CD4-positive, alpha-beta T cell treated with Interleukin-10 for 1 hour (primary cell): ENCODE results near the gene ARHGEF16.
A peak's percentile ranks its signal among the peaks of the same experiment; 100 is the strongest.

Experiments used
- DNase-seq: peaks from one replicate; pipeline ENCODE4 v3.0.0-alpha.2; 2020

The ARHGEF16 gene

DNA sequence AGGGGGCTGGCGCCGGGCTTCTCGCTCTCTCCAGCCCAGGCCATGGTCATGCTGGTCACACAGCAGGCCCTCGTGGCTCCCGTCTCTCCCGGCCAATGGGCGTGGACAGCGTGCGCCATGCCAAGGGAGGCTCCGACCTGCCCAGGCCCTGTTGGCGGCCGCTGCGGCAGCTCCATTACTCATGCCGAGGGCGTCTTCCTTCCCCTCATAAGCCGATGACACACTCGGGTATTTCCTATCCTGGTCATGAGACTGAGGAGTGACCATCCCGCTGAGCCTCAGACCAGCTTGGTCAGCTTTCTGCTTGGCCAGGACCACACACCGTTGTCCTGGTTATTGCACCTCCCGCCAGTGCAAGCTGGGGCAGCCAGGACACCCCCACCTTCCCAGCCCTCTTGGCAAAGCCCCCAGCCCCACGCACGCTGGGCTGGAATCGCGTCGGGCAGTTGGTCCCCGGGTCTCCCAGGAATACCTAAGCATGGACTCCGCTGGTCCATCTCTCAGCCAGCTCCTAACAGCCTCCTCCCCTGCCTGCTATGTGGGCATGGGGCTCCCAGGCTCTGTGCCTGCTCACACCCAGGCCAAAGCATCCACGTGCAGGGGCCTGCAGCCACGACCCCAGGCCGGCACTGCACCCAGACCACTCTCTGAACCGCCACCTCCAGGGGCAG is 49.8 kb downstream of the ARHGEF16 start:
- no peak for DNase-seq

GRCh38 chr1:3504822-3505153 is 50.3 kb downstream of the ARHGEF16 start:
- DNase-seq: no peak

DNA sequence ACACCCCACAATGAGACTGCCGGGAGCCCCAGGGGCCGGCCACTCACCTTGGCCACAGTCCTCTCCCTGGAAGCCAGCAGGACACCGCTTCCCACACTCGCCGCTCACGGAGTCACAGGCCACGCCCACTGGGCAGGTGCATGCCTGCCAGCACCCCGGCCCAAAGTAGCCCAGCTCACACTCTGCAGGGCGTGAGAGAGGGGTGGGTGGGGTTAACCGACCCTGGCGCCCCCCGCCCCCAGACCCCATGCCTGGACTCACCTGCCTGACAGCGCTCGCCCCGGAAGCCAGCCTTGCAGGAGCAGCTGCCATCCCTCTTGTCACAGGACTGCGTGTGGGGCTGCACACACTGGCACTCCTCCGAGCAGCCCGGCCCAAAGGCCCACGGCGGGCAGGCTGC is 50.7 kb downstream of the ARHGEF16 start:
- no peak for DNase-seq

DNA sequence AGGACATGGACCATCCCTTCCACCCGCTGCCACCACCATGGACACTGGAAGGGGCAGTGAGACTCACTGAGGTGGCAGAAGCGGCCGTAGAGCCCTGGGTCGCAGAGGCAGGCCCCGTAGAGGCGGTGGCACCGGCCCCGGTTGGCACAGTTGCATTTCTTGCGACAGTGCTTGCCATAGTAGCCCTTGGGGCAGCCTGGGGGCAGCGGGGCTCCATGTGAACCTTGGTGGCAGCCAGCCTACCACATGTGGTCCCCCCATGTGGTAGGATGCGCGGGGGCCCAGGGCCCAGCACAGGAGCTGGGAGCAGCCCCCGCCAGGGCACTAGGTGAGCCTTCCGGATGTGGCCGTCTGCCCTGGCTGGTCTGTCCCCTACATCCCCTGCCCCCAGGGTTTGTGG is 51.6 kb downstream of the ARHGEF16 start:
- no peak for DNase-seq

DNA sequence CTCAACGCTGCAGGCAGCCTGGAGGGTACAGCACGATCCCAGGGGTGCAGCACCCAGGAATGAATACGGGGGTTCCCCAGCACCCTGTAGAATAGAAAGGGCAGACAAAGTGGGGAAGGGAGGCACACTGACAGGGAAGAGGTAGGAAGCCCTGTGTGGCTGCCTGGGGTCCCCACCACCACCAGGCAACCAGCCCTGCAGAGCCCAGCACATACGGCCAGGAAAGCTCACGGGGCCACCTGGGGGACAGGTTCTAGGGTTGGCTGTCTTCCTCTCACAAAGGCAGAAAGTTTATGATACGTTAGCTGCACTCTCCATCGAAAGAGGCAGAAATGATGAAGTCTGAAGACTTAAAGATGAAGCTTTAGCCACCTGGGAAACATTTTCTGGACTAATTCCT is 52.5 kb downstream of the ARHGEF16 start:
- no peak for DNase-seq

- no peak for DNase-seq
Measured at GRCh38 chr1:3507636-3508275, 53.3 kb downstream of the ARHGEF16 start.

DNA sequence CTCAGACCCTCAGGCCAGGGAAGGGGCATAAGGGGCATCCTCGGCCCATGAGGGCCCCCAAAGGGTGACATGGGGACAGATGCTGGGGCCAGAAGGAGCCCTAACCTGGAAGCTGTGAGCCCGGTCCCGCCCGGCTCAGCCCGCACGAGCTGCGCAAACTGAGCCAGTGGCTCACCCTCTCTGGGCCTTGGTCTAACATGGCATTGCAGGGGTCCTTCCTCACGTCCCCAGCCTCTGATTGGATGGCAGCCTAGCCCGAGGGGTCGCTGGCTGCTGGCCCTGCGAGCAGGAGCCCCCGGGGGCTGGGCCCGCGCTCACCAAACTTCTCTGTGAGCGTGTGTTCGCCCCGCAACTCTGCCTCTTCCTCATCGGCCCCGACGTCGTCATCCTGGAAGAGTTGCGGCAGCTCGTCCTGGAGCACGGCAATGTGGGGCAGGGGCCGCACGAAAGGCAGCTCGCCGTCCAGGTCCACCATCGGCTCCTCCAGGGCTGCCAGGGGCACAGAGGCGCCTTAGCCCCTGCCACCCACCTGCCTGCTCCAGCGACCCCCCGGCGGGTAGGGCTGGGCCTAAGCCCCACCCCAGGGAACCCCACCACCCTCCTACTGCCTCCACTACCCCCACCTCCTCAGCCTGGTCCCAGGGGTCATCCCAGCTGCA is 54.4 kb downstream of the ARHGEF16 start:
- no peak for DNase-seq

- DNase-seq: no peak
Measured at GRCh38 chr1:3509721-3510120, 55.3 kb downstream of the ARHGEF16 start.

GRCh38 chr1:3510136-3510955 is 55.9 kb downstream of the ARHGEF16 start:
- no peak for DNase-seq

DNA sequence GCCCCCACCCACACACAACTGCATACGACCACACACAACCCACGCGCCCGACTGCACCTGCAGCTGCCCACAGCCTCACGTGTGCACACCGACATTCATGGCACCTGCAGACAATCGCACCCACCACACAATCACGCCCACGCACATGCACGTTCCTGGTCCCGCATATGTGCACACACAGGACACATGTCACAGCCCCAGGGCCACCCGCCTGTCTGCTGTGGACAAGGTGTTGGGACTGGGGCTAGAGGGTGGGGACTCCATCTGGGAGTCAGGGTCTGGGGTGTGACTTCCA is 56.4 kb downstream of the ARHGEF16 start:
- no peak for DNase-seq

DNA sequence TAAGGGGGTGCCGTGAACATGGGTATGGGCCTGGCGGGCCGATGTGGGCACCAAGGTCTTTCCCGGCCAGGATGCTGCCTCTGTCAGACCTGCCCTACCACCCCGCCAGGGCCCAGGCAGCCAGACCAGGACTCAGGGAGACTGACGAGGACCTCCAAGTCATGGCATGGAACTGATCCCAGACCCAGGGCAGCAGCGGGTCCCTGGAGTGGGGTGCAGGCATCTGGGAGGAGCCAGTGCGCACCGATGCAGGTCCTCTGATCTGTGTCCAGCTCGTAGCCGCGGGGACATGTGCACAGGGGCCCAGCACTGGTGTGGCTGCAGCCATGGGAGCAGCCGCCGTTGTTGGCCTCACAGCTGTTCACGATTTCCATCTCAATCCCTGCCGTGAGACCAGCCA is 56.8 kb downstream of the ARHGEF16 start:
- no peak for DNase-seq

DNA sequence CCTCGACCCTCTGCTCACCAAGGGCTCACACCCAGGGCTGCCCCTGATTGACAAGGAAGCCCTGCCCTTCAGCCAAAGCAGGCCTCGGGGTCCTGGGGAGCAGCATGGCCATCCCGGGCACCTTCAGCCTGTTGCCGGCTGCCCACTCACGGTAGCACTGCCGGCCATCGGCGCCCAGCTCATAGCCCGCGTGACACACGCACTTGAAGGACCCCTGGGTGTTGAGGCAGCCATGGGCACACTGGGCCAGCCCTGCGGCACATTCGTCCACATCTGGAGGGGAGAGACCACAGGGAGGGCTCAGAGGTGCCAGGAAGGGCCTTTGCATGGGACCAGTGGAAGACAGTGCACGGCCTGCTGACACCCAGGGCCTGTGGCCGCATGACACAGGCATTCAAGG is 57.4 kb downstream of the ARHGEF16 start:
- no peak for DNase-seq

- no peak for DNase-seq
Measured at GRCh38 chr1:3514404-3514803, 59.9 kb downstream of the ARHGEF16 start.

GRCh38 chr1:3515272-3515671 is 60.8 kb downstream of the ARHGEF16 start:
- no peak for DNase-seq

DNA sequence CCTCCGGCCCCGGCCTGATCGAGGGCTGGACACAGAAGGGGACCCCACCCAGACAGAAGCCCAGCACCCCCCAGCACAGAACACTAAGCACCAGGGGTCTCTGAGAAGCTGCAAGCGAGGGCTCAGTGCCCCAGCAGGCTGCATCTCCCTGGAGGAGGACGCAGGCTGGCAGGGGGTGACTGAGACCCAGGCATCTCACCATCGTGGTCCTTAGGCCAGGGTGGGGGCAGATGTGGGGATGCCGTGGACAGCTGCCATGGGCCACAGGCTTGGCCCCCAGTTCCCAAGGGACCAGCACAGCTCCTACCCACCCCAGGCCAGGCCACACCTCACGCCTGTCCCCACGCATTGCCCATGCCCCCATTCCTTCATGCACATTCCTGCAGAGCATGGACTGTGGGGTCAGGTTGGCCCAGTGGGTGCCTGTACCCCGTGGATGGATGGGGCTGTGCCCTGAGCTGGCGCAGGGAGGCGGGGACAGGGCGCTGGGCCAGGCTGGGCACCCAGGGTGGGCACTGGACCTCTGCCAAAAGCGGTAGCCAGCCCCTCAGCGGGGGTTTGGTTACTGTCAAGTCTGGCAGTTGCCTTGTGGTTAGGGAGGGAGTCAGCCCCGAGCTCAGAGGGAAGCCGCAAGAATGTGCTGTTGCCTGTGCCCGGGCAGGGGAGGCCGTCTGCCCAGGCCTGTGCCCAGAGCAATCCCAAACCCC is 61.5 kb downstream of the ARHGEF16 start:
- no peak for DNase-seq

DNA sequence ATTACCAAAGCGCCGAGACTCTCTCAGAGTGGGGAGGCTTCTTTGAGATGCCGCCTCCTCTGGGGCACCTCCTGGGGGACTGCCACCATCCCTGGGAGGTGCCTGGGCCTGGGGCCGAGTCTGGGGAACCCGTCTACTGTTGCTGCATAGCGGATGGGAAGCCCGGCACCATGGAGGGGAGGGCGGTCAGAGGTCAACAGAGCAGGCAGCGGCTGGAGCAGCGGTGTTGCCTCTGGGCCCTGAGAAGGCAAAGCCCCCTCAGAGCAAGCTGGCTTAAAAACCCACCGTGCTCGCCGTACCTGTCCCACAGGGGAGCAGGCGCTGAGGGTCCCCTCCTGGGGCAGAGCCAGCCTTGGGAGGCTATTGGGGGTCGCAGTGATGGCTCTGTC is 62.0 kb downstream of the ARHGEF16 start:
- no peak for DNase-seq

DNA sequence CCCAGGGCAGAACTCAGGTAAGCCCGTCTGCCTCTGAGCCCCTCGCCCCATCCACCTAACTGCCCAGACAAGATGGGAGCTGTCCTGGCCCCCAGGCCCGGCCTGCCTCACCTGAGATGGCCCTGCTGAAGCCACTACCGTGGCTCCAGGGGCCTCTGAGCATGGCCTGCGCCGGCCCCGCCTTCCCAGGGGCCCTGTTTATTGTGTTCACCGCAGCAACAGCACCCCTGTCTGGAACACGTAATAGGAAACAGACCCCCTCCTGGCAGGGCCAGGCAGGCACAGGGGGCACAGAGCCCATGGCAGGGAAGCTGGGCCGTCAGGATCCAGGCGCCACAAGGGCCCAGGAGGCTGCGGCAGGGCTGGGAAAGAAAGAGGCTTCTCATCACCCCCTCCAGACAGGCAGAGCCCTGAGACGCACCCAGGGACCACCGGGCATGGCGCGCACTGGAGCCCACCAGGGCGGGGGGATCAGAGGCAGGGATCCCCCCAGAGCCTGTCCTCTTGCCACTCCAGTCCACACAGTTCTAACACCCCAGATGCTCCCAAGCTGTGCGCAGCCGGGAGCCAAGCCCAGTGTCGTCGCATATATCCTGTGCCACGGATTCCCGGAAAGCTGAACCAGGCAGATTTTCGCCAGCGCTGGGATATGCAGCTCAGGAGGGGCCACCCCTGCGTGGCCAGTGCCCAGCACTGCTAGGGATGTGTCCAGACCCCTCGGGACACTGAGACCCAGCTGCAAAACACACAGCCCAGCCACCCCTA is 62.6 kb downstream of the ARHGEF16 start:
- DNase-seq: no peak

DNA sequence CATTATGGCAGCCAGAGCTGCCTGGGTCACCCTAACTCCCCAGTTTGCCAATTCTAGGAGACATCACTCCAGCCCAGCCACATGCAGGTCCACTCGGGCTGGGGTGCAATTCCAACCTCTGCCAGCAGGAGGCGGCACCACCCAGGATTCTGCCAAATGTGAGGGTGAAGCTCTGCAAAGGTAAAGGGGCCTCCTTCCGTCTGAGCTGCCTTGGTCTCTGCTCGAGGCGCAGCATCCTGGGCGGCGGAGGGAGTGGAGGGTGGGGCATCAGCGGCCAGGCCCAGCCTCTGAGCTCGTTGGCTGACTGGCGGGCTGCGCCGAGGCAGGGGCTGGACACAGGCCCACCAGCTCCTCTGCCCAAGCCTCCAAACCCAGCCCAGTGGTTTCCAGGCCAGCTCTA is 63.8 kb downstream of the ARHGEF16 start:
- DNase-seq: peak; percentile 22

- no peak for DNase-seq
Measured at GRCh38 chr1:3518756-3519155, 64.3 kb downstream of the ARHGEF16 start.

GRCh38 chr1:3519301-3519885 is 64.9 kb downstream of the ARHGEF16 start:
- DNase-seq: no peak

GRCh38 chr1:3520419-3521378 is 66.2 kb downstream of the ARHGEF16 start:
- DNase-seq: no peak
